Loucy (cell line): ENCODE measurements around the gene ERCC4.

Source experiments
- CTCF ChIP-seq: fragments of 200-600 bp; sonication (generic); conservative IDR thresholded peaks from 2 replicates; pipeline ENCODE4 v1.5.1; 2014; ENCODE audit warnings: mild to moderate bottlenecking, antibody characterized with exemption, low read length
- EZH2phosphoT487 ChIP-seq: fragments of 200-600 bp; IDR thresholded peaks from 2 replicates; pipeline ENCODE4 v1.6.1; 2018; ENCODE audit warnings: antibody characterized with exemption, mild to moderate bottlenecking, moderate library complexity, borderline replicate concordance

DNA sequence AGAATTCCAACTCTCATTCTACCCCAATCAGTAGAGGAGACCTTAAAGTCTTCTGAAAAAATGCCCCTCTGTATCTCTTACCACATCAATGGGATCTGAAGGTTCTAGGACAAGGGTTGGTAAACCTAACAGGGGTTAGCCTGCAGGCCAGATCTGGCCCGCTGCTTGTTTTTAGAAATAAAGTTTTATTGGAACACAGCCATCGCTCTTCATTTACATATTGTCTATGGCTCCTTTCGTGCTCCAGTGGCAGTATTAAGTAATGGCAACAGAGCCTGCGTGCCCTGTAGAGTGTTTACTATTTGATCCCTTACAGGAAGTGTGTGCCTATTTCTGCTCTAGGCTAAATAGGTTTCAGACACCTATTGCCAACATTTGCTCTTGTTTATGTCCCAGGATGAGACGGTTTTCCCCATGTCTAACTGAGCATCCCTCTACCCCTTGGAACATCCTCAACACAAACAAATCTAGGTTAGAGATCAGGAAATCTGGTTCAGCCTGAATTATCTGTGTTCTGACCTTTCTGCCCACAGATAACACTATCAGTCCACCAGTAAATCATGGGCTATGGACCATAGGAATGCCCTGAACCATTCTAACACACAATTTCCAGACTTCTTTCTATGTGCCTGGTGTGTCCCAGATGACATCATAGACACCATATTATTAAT, 44.2 kb upstream of the ERCC4 start:
- no peak for TF ChIP-seq CTCF
- TF ChIP-seq EZH2phosphoT487 = no peak
